Activated CD4-positive, alpha-beta T cell treated with anti-CD3 and anti-CD28 coated beads, Interleukin-2, amount 50 U/mL, for 4 hours (primary cell): ENCODE measurements around the gene TSHZ2.

Source experiments
- DNase-seq, 2 experiments: peaks; one replicate each; pipeline ENCODE4 v3.0.0-alpha.2; 2020

The TSHZ2 gene

DNA sequence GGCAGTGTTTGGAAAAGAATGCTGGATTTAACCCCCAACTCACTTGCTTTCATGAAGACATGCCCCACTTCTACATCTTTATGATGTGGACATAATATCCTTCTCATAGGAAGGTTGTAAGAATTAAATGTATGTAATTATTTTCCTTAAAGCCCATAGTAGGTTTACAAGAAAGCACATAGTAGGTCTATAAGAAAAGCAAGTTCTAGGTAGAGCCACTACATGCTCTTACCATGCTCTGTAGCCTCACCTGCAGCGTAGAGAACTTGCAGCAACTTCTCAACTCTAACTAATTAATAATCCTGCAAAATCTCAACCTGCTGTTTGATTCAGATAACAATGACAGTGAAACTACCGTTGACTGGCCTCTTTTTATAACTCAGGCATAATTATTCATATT is 288.4 kb downstream of the TSHZ2 start:
- DNase-seq = no peak

DNA sequence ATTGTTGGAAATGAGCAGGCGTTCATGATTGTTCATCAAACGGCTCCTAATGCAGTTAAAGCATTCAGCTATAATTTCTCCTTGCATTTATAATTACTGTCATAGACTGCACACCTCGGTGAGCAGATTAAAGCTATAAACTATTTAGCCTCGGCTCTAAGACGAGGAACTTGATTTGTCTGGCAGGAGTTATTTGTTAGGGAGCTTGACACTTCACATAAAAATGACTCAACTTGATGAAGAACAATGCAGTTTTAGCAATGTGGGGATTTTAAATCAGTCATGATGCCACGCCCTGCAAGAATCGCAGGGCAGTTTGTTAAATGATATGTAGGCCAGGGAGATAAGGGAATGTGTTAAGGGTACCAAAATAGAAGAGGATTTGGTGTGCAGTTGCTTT is 290.2 kb downstream of the TSHZ2 start:
- DNase-seq = no peak

DNA sequence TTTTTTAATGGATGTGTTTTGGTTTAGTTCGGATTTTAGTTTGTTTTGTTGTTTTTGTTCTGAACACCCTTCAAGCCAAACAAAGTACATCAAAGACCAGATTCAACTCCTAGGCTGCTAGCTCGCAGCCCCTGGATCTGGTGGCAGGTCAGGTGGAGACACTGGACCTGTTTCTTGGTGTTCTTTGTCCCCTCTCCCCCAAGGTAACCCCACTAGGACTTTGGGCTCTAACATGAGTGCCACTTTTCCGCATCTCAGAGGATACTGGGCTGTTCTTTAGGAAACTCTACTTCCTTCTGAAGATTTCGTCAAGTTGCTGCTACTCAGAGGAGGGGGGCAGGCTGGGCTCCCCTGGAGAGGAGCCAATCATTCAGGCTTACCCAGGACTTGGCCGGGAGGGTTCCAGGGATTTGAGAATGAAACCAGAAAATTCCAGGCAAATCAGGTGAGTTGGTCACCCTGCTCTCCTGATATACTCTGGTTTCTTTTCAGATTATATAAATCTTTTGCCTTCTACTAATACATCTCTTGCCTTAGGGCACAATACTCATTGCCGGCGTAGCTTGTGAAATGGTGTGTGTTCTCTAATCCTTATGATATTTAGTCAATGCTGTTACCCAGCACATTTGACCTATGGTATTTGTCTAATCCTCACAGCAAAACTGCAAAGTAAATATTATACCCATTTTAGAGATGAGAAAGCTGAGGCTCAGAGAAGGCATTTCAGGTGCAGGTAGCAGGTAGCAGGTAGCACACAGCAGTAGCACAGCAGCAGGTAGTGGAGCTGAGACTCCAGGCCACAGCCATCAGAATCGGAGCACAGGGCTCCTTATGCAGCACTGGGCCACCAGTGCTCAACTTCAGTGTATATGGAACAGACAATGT is 291.6 kb downstream of the TSHZ2 start:
- no peak for DNase-seq

DNA sequence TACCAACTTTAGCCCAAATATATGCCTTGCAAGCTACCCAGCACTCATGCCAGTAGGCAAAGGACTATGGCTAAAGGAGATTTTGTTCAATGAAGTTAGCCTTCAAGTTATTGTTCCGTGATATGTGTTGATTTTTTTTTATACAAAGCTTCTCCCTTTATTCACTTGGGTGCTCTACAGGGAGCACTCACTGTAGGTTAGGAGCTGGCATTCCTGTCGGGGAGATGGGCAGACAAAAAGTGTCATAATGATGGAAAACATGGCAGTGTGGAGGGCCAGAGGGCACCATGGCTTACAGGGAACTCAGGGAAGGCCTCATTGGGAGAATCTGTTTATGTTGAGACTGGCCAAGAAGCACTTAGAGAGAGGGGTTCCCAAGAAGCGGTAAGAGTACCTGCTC is 292.4 kb downstream of the TSHZ2 start:
- DNase-seq = no peak

DNA sequence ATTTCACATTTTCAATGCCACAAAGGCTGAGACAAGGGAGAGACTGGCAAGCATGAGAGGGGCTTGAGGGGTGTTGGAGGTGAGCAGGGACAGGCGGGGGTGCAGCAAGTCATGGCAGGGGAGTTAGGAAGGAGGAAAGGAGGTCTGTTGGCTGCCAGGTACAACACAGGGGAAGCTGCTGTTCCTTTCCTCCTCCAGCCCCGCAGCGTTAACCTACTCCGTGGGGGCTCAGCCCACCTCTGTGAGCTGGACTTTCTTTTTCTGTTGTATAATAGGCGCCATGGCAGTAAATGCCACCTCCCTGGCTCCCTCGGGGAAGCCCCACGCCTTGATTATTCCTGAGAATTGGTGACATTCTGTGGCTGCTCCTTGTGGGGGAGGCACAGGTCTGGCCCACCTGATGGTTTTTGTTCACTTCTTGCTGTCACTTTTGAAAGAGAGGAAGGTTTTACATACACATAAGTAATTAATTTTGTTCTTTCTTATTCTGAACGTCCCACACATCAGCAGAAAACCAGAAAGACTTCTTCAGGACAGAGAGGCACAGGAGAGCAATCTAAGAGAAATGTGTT is 293.2 kb downstream of the TSHZ2 start:
- DNase-seq = no peak

DNA sequence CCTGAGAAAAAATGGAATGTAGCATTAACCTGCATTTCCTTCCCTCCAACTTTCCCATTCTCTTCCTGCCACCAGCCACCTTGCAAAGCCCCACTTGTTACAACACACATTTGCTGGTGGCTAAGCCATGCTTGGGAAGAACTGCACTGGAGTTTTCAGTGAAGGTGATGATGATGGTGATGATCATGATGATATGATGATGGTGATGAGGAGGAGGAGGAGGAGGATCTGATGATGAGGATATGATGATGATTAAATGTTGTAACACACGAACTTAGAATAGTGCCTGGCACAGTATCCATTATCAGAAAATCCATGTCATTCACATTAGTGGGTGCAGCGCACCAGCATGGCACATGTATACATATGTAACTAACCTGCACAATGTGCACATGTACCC is 297.2 kb downstream of the TSHZ2 start:
- DNase-seq = no peak

DNA sequence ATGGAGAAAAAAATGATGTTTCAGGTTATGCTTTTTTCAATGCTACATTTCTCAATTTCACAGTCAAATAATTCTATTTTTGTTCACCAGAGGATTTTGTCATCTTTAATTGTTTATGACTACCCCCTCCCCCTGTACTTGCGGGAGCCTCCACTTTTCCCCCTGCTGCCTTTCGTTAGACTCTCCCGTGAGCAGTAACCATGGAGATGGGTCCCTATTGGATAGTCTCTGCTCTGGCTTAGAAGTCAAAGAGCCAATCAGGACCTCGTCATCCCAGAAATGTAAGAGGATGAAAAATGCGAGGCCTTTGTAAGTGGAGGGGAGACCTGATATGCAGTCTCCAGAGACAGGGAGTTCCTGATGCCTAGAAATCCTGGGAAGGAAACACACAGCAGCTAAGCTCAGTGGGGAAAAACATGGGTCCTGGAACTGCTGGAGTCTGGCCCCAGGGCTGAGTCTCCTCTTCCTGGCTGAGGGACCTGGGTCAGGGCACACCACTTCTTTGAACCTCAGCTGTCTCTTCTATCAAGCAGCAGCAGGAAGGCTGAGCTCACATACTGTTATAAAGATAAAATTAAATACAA is 298.7 kb downstream of the TSHZ2 start:
- DNase-seq = no peak

DNA sequence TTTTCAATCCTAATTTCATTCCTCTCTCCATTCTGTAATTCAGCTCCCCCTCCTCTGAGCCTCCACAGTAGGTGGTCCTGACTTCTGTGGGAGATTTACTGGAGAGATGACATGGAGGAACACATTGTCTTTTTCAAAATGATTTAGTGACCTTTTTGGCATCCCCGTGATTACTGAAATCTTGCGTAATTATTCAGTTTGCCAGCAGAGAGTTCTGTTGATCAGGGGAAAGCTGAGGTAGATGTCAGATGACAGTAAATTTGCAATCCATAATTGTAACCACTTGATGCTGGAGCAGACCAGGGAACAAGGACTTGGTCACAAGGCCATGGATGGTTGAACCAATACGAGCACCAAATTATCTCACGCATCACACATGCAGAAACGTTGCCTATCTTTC is 302.2 kb downstream of the TSHZ2 start:
- DNase-seq = no peak

DNA sequence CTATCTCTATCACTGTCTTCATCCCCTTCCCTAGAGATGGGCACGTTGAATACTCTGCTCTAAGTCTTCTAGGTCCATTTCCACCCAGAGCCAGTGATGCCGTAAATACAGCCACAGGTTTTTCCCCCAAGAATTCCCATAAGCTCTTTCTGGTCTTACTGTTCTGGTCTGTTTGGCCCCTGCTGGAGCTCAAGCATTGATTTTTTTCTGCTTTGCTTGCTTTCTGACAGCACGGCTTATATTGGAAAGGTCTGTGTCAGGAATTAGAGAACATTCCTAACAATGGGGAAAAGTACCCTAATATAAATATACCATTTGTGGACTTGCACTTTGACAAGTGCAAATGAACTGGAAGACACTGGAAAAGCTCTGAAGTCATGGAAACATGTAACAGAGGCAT is 302.6 kb downstream of the TSHZ2 start:
- DNase-seq = no peak

DNA sequence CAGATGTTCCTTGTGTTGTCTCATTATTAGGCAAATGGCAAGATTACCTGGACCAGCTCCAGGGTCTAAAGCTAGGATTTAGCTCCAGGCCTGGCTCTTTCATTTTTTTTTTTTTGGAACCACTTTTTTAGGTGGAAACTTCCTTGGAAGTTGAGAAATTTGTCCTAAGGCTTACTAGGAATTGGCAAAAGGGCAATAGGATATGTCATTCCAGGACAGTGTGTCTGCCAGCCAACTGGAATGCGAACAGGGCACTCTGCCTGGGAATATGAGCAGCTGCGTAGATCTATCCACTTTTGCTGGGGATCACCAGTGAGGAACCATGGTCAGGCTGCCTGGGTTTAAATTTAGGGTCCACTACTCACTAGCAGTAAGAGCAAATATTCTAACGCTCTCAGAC is 304.0 kb downstream of the TSHZ2 start:
- DNase-seq = no peak

DNA sequence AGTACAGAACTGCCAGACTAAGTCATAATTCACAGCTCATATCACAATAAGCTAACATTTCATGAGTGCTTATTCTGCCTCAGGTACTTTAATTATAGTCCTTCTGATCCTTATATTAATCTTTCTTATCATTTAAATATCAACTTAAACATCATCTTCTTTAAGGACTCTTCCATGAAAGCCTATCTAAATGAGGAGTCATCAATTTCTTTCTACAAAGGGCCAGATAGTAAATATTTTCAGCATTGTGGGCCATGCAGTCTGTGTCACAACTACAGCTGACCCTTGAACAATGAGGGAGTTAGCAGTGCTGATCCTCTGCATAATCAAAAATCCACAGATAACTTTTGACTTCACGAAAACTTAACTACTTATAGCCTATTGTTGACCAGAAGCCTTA is 306.4 kb downstream of the TSHZ2 start:
- no peak for DNase-seq

DNA sequence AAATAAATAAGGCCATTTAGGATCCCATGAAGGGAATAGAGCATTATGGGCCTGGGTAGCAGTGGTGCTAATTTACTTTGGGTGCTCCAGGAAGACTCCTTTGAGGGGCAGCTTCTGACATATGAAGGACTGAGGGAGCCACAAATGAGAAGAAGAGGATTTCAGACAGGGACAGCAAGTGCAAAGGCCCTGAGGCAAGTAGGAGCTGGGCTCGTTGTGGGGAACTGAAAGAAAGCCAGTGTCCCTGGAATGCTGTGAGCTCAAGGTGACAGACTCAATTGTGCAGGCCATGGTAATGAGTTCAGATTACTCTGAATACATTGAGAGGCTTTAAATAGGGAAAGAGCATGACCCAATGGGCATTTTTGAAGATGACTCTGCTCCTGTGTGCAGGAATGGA is 307.6 kb downstream of the TSHZ2 start:
- no peak for DNase-seq

DNA sequence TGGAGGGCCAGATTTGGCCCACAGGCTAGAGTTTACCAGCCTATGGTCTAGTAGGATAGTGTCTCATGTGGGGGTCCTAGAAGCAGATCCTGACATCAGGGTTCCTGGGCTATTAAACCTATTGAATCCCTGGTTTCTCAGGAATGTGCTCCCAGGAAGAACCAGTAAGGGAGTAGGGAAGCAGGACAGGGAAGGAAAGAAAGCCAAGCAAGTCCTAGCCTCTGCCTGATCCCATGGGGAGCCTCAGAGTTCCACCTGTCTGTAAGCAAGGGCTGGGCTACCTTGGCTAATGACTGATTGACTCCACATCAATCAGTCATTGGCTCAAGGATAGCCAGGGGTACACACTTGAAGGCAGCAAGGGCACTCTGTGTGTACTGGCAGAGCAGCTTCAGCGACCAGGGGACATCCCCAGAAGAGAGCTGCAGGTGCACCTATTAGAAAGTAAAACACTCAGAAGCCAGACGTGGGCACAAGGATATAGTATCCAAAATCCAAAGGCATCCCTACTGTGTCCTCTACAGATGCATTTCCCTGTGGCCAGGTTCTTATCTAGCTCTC is 309.5 kb downstream of the TSHZ2 start:
- DNase-seq = no peak

DNA sequence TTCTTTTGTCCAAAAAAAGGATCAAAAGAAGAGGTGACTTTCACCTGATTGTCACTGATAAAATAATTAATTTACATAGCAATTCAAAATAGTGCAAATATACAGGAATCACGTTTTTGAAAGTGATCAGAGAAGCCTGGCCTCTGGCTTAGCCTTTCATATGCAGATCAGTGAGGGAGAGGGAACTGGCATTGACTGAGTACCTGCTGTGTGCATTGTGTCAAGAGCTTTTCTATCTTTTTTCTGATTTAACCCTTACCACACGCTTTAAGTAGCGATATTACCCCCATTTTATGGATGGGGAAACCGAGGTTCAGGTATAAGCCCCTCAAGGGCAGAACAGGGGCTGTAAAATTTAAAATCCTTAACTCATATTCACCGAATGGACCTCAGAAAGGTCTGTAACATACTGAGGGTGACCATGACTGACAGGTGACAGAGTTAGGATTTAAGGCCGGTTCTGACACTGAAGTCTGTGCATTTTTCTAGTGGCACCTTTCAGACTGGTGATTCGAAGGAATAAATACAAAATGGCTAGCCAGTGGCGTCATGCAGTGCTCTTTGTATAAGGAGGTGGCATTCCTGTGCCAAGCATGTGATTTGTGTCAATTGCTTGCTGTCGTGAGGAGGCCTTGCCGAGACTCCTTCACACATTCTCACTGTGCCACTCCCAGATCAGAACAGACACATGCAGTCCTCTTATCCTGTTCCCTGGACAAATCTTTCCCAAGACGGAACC is 310.2 kb downstream of the TSHZ2 start:
- DNase-seq = no peak

DNA sequence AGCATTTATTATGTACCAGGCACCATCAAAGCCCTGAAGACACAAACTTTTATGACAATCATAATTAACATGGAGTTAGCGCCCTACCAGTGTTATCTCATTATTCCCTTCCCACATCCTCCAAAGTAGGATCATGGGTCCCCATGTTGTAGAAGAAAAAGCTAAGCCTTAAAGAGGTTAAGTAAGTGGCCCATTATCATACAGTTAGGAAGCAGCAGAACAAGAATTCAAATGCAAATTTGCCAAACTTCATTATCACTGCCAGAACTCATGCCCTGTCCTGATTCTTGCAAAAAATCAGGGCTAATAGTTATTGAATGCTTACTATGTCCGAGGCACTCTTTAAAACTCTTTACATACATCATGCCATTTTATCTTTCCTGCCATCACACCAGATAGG is 310.9 kb downstream of the TSHZ2 start:
- no peak for DNase-seq

DNA sequence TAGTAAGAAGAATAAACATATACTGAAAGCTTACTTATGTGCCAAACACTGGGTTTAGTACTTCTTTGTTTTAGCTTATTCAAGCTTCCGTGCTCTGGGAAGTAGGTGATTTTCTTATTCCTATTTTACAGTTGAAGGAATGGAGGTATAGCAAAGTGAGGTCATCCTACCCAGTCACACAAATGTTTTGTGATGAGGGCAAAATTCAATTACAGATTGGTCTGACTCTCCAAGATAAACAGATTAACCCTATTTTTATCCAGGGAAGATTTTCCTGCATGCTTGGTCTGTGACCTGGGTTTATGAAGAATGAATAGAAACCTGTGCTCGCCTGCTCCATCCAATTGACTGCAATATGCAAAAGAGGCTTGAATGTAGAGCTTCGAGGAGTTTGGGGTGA is 311.4 kb downstream of the TSHZ2 start:
- no peak for DNase-seq

DNA sequence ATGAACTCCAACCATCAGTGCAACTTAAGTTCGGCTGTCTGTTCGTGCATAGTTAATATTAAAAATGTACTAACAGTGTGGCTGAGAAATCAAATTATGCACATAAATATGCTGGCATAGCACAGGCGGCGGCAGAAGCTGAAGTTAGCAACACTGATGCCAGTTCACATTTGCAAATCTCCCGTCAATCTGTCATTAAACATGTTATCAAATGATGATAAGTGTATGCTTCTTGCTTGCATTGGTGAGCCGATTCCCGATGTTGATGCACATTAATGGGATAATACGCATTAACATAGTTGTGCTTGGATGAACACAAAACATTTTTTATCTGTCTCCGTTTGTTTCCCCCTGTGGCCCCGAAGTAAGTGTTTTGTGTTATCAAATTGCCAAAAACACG is 312.1 kb downstream of the TSHZ2 start:
- no peak for DNase-seq

DNA sequence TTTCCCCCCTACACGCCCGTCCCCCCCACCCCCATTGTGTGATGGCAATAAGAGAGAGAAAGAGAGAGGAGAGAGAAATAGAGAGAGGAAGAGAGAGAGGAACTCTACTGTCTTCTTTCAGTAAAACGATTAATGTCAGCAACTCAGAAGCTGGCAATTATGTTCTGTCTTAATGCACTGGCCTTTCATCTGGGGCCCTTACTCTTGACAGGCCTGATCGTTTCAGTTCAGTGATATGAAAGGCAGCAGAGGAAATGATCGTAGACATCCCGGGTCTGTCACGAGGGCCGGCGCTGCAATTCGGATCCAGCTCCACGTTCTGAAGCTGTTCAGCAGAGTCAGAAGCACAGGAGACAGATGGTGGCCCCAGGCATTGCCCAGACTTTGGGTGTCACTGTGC is 312.5 kb downstream of the TSHZ2 start:
- DNase-seq = no peak

DNA sequence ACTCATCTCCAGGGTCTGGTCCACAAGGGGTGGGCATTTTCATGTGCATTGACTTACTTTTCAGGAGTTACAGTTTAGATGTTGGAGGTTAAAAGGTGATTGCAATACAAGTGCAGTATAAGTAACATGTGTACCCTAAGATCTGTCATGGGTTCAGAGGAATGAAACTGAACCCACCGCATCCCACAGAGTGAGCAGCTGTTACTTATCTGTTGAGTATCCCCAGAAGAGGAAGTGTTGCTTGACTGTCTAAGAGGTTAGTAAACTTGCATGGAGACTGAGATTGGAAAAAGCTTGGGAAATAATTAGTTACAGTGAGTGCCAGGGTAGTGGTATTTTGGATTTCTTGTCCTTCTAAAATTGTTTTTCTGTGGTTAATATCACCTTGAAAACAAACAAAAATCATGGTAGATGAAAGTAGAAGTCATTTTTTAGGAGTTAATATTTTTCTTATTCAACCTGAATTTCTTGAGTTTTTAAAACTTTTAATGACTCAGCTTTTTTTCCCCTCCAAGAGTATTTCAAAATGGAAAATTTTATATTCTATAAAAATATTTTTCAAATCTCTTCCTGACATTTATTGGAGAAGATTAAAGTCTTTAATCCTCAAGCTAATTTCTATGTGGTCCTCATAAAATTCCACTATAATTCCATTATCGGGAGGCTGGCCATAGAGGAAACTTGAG is 315.3 kb downstream of the TSHZ2 start:
- no peak for DNase-seq

DNA sequence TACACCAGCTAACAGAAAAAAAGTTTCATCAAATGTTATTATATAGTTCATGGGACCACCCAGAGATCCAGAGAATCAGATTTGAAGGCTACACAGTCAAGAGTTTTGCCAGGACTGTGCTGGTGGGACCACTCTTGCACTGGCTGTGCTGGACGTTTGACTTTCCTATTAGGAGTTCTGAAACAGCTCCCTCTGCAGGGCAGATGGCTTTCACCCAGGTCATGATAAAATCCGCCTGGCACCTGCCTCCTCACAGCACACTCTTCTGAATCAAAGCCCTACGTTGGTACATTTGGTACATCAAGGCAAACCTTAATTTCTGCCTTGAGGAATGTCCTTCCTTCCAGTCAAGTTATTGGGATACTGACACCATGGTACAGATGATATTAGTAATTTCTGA is 319.4 kb downstream of the TSHZ2 start:
- no peak for DNase-seq

DNA sequence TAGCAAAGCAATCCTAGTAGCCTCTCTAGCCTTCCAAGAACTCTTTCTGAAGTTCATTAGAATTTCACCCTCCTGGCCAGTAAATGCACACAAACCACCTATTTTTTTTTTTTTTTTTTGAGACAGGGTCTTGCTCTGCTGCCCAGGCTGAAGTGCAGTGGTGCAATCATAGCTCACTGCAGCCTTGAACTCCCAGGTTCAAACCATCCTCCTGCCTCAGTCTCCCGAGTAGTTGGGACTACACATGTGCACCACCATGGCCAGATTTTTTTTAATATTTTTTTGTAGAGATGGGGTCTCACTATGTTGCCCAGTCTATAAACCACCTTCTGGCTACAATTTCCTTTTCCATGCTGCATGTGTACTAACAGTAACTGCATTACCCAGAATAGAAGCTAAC is 320.2 kb downstream of the TSHZ2 start:
- DNase-seq = no peak

DNA sequence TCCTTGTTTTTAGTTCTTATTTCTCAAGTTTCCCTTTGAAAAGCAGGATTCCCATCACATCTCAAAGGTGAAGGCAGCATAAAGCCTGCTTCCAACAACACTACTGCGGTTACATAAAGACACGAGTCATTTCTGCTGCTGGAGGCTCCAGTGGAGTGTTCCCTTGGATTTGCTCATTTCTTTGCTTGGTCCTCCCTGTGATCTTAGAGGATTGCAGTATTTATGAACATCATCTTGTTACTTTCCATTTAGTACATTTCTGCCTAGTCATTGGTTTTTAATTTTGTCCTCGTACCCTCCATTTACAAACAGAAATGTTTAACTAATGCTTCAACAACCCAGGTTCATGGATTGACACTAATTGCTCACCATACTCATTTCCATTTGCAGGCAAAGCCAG is 322.6 kb downstream of the TSHZ2 start:
- no peak for DNase-seq

DNA sequence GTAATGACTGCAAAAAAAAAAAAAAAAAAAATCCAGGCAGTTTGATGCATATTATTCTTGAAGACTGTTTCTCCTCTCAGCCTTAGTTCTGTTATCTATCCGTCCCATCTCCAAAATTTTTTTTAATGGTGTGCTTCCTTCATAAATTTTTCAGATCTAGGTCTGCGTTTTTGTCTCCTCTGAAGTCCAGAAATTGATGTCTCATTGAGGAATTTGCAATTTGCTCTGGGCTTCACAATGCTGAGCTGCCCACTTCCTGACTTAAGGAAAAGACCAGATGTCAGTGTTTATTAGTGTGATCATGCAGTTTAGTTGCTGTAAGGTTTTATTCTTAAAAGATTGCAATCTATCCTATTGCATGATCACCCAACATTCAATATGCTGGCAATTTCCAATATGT is 323.9 kb downstream of the TSHZ2 start:
- DNase-seq = no peak
